Stimulated activated naive CD8-positive, alpha-beta T cell treated with anti-CD3 and anti-CD28 coated beads, Interleukin-15, Interleukin-2, amounts not matched to agents 100 U/mL and 50 U/mL, for 24 hours (primary cell): ENCODE measurements around the gene CAMK2G.
"Not testable (repeated sequence)": the region's sequence is repeated elsewhere in the genome, so short reads cannot be mapped to it uniquely, and the experiment has no call there.

ENCODE experiments used
- ATAC-seq: fragments of 150-1000 bp; cut with Tn5 transposase; one replicate; pipeline ENCODE4 v1.10.0; 2021
- DNase-seq: peaks from one replicate; pipeline ENCODE4 v3.0.0; 2021

Gene CAMK2G

DNA sequence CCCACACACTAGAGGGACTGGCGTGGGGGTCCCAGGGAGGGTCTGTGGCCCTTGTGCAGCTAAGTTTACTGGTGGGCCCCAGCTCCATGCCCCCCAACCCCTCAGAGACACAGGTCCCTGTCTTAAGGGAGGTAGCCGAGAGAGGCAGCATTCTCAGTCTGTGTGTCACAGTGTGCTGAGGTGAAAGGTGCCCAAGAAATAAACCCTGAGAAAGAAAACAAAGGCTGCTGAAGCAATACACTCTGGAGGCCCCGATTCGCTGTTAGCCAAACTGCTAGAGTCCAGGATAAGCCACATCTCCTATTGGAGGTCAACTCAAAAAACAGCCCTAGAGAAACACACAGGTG lies 34.3 kb downstream of the CAMK2G start:
- ATAC-seq: no peak

DNA sequence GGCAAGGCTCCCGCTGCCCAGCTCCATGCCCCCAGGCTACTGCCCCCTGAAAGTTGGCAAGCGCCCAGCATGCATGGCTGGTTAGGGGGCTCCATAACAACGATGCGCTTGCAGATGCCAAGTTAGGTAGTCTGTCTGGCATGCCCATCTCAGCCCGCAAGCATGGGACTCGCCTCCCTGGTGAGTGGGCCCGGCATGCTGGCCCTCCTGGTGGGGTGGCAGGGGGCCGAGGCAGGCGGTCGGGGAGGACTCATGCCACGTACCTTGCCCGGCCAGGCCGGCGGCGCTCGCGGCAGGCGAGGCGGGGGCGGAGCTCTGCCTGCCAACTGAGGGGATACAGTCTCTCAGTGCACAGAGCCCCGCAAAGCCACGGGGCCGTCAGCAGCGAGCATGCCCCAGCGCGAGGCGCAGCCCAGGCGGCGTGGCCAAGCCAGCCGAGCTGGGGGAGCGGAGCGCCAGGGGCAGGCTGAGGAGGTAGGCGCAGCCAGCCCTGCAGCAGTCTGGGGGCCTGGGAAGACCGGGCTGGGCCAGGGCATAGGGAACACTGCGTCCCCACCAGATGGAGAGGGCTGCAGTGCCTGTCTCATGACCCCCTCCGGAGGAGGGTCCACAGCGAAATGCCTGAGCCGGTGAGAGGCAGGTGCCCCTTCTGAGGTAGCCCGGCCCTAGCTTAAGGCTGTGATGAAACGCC lies 34.9 kb downstream of the CAMK2G start:
- no peak for DNase-seq
- no peak for ATAC-seq

More for the DNA sequence above, 34.3 kb downstream of the CAMK2G start:
- no peak for DNase-seq

DNA sequence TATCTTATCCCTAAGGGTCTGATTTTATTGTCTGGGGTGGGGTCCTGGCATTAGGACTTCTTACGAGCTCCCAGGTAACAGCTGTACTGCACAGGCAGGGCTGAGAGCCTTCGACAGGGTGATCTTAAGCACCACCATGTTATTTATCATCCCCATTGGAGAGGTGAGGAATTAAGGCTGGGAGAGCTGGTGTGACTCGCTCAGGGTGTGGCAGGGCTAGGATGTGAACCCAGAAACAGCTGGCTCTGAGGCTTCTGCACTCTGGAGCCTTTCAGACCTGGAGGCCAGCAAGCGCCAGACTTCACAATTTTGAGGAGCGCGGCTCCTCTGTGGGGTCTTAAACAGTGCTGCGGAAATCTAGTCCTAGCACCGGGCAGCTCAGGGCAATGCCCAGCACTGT lies 35.5 kb downstream of the CAMK2G start:
- DNase-seq: no peak
- no peak for ATAC-seq

- no peak for DNase-seq
- no peak for ATAC-seq
Observed at GRCh38 chr10:73838008-73838567, 36.3 kb downstream of the CAMK2G start.

GRCh38 chr10:73837072-73837471 lies 37.3 kb downstream of the CAMK2G start:
- ATAC-seq (no peak), DNase-seq (no peak)

- ATAC-seq: no peak
Observed at GRCh38 chr10:73836427-73836980, 37.9 kb downstream of the CAMK2G start.

GRCh38 chr10:73829090-73829489 lies 45.3 kb downstream of the CAMK2G start:
- ATAC-seq, DNase-seq: not testable (repeated sequence)

More at GRCh38 chr10:73836427-73836980, 37.9 kb downstream of the CAMK2G start:
- DNase-seq: no peak

DNA sequence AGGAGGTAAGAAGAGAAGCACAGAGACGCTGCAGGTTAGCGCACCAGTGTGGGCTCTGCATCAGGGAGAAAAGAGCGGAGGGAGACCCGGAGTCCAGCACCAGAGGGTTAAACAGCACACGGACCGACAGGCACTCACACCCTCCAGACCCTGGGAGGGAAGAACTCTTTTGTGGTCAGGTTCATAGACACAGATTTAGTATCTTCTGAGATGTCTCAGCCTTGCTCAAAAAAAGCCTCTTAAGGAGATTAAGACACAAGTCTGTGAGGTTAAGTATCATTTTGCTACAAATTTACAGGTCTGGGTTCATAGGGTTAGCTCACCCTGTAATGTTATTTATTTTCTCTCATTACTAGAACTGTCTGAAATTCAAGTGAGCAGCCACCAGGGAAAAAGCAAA lies 46.2 kb downstream of the CAMK2G start:
- no peak for DNase-seq
- no peak for ATAC-seq

- ATAC-seq (no peak), DNase-seq (no peak)
Observed at GRCh38 chr10:73827346-73828089, 46.8 kb downstream of the CAMK2G start.

GRCh38 chr10:73824146-73824725 lies 50.1 kb downstream of the CAMK2G start:
- DNase-seq (no peak), ATAC-seq (peak; percentile 21)

DNA sequence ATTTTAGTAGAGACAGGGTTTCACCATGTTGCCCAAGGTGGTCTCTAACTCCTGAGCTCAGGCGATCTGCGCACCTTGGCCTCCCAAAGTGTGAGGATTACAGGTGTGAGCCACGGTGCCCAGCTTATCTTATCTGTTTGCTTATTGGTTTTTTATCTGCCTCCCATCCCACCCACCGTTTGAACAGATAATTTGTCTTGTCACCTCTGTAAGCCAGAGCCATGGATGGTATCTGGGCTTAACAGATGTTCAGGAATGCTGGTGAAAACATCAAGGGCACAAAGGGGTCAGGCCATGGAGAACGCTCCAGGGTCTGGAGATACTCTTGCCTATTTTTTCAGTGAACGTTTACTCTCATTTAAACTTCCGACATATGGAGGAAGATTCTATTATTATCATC lies 51.0 kb downstream of the CAMK2G start:
- ATAC-seq: no peak
- DNase-seq: no peak

DNA sequence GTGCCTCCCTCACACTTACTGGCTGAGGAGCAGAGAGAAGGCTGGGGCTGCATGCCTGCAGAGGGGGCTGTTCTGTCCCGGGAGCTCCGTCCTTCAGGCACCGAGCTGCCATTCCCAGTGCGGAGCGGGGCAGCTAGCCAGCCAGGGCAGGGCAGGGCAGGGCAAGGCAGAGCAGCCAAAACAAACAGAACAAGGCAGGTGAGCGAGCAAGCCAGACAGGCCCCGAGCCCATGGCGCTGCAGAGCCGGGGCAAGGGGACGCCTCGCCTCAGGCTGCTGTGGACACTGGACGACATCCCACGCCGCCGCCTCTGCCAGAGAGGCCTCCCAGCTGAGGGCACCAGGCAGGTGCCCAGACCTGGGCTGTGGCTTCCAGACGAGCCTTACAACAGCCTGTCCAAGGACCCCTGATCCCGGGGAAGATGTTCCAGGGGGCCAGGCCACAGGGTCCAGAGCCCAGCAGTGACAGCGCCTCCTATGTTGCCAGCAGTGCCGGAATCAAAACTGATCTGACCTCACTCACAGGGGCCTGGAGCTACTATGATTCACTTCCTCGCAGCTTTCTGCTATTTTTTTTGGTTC lies 54.8 kb downstream of the CAMK2G start:
- DNase-seq (no peak), ATAC-seq (no peak)

GRCh38 chr10:73819081-73819480 lies 55.3 kb downstream of the CAMK2G start:
- no peak for DNase-seq

DNA sequence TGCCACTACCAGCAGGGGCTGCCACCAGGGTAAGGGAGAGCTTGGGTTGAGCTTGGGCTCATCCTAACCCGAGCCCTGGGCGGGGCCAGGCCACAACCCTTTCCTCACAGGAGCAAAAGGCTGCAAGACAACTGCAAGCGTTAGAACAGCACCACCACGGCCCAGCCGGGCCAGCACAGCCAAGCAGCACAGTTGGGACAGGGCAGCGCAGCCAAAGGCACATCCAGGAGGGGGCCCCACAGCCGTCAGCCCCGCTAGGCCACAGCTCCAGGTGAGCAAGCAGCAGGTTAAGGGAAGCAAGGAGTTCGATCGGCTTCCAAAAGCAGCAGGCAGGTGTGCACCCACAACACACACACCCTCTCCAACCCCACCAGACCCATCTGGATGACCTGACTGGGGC lies 56.0 kb downstream of the CAMK2G start:
- ATAC-seq (no peak), DNase-seq (no peak)

More at GRCh38 chr10:73819081-73819480, 55.3 kb downstream of the CAMK2G start:
- ATAC-seq: no peak

DNA sequence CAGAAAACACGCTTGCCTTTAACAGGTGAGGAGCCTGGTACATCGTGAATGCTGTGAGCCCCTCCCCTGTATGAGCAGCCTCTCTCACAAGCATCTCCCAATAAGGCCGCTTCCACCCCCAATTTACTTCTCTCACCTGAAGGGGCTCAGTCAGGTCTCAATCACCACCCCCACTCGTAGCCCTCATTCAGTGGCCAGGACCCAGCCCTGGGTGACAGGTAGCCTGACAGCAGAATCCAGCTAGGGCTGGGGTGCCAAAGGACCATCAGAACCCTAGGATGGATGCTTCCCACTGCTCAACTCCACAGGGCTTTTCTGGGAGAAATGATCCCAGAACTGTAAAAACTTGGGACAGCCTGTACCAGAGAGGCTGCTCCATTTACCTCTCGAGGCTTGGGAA lies 56.5 kb downstream of the CAMK2G start:
- ATAC-seq (no peak), DNase-seq (no peak)

GRCh38 chr10:73816917-73817729 lies 57.2 kb downstream of the CAMK2G start:
- no peak for ATAC-seq
- no peak for DNase-seq

- no peak for DNase-seq
- no peak for ATAC-seq
Observed at GRCh38 chr10:73815719-73816030, 58.7 kb downstream of the CAMK2G start.

DNA sequence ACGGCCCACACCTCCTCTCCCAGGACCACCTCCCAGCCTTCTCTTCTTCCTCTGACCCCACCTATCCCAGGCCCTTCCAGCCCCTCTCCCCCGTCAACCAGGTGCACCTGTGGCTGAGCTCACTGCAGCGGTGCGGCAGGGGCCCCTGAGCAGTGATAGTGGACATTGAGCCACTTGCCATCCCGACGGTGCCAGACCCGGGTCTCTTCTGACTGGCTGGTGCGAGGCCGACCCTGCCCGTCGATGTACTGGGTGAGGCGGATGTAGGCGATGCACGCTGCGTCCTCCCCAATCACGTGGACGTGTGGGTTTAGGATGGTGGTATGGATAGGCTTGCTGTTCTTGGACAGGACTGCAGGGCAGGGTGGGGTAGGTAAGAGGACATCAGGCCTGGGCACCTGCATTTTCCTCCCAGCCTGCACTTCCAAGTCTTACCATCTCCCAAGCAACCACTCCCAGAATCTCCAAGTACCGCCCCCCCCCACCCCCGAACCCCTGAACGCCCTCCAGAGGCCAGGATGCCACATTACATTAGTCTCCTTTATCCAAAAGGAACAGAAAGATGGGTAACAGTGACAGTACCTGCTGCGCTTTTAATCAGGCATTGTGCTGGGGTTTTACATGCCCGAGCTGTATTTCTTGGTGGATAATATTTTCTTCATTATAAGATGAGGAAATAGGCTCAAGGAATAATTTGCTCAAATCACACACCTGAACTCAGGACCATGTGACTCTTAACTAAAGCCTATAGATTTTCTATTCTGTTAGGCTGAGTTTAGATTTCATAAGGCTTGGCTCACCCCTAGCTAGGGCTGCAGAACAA lies 59.2 kb downstream of the CAMK2G start:
- ATAC-seq: no peak

GRCh38 chr10:73814276-73814895 lies 60.0 kb downstream of the CAMK2G start:
- DNase-seq (no peak), ATAC-seq (no peak)

More for the DNA sequence above, 59.2 kb downstream of the CAMK2G start:
- DNase-seq: no peak

- DNase-seq (no peak), ATAC-seq (no peak)
Observed at GRCh38 chr10:73813333-73813732, 61.0 kb downstream of the CAMK2G start.
